GM18868 (cell line): Measurements from ENCODE around the gene STIM2.
"Not testable (repeated sequence)": the region's sequence is repeated elsewhere in the genome, so short reads cannot be mapped to it uniquely, and the experiment has no call there.

Source experiments
- ATAC-seq: cut with Tn5 transposase; IDR thresholded peaks from one replicate; pipeline ENCODE4 v1.9.1; 2021; ENCODE audit warnings: mild to moderate bottlenecking, moderate library complexity; ENCODE audit not compliant: unreplicated experiment

Gene STIM2

DNA sequence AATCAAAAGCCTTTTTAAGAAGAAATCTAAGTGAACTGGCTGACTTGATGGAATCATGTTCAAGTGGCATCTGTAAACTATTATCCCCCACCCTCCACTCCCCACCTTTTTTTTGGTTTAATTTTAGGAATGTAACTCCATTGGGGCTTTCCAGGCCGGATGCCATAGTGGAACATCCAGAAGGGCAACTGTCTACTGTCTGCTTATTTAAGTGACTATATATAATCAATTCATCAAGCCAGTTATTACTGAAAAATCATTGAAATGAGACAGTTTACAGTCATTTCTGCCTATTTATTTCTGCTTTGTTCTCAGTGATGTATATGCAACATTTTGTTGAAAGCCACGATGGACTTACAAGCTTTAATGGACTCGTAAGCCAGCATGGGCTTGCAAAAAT, 162.3 kb downstream of the STIM2 start:
- no peak for ATAC-seq

DNA sequence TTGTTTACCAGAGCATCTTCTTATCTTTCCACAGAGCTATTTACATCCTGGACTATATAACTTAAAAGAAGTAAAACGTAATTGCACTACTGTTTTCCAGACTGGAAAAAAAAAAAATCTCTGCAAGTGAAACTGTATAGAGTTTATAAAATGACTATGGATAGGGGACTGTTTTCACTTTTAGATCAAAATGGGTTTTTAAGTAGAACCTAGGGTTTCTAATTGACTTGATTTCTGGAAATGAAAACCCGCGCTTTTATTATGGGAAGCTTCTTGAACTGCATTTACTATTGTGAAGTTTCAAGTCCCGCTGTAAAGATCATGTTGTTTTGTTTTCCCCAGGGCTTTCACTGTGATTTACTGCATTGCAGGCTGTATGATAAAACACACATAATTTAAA, 162.7 kb downstream of the STIM2 start:
- no peak for ATAC-seq

DNA sequence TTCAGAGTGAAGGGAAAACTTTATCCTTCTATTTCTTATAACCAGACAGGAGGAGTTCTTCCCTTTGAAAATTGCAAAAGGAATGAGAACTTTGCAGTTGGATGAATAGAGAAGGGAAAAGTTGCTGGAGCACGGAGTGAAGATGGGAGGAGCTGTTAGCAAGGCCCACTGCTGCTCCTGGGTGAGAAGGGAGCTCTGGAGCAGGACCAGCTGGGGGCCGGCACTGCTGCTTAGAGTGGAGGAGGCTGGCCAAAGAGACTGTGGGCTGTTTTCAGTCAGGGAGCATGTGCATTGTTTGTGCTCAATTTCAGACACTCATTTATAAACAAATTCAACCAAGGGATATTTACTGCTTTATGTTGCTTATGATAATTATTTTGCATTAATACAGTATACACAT, 164.2 kb downstream of the STIM2 start:
- no peak for ATAC-seq

DNA sequence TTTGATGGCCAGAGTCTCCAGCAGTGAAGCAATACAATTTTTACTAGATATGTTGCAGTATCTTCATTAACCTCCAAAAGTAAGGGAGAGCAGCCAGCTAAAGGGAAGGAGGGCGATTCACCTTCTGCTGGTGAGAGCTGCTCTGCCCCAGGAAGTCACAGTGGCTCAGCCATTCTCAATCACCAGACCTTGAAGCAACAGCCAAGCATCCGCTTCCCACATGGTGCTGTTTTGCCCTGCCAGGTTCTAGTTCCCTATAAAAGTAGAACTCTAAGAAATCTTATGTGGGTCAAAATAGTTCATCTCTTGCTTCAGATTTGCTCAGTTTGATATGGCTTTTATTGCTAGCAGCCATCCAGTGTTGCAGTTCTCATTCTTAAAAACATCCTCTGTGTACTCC, 166.8 kb downstream of the STIM2 start:
- ATAC-seq, result no peak

DNA sequence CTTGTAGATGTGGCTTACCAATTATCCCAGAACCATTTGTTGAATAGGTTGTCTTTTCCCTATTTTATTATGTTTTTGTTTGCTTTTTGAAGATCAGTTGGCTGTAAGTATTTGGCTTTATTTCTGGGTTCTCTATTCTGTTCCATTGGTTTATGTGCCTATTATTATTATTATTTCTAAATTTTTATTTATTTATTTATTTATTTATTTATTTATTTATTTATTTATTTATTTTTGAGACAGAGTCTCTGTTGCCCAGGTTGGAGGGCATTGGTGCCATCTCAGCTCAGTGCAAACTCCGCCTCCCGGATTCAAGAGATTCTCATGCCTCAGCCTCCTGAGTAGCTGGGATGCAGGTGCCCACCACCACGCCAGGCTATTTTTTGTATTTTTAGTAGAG, 174.5 kb downstream of the STIM2 start:
- not testable (repeated sequence) for ATAC-seq

DNA sequence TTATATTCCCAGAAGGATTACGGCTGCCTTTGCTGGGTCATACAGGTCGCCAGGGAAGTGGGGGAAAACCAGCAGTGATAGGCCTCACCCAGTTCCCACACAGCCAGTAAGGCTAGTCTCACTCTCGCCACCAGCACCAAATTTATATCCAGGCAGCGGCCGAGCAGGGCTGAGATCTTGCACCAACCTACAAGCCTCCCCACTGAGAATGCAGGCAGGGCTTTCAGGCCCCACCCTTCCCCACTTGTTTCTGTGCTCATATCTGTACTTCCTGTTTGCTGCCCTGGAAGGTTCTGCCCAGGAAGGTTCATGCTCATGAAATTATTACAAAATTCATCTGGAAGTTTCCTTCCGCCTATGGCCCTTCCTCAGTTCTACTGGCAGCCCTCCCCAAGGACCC, 179.7 kb downstream of the STIM2 start:
- peak; percentile 52 for ATAC-seq

DNA sequence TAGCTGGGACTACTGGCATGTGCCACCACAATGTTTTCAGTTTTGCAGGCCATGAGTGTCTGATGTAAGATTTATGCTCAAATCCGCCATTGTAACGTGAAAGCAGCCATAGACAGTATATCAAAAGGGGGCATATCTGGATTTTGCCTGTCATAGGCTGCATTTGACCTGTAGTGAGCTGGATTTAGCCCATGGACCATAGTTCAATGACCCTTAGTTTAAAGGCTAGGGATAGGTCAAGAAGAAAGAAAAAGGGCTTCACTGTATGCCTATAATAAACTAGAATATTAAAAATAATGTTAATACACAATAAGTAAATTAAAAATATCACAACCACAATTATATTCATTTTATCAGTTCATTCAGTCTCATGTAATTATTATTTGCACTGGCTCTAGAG, 181.8 kb downstream of the STIM2 start:
- no peak for ATAC-seq

DNA sequence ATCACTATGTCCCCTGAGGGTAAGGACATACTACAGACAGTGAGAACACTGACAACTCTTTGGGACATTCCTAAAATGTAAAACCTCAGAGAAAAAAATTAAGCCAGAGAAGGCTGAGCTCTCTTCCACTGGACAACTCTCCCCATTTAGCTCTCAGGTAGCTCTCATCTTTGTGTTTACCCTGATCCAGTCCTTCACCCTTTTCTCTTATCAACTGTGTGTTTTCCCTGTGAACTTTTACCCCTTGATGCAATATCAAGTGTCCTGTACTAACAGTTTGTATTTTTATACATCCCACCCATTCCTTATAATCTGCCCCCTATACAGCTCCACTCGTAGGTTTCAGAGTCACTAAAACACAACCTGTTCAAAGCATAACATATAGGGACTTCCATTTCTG, 182.6 kb downstream of the STIM2 start:
- no peak for ATAC-seq

DNA sequence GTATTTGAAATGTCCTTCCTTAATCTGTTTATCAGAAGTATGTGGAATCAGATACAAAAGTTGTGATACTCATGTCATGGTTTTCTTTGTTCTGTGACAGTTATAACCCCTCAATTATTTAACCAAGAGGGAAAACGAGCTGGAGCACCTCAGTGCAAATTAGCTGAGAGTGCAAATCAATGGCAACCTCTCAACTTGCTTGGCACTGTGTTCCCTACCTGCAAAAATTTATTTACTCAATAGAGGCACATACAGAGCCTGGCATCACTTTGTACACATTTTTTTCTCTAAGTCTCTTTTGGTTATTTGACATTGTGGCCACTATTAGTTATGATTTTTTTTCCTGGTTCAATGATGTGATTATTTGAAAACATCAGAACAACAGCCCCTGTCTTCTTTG, 186.2 kb downstream of the STIM2 start:
- ATAC-seq, result no peak

DNA sequence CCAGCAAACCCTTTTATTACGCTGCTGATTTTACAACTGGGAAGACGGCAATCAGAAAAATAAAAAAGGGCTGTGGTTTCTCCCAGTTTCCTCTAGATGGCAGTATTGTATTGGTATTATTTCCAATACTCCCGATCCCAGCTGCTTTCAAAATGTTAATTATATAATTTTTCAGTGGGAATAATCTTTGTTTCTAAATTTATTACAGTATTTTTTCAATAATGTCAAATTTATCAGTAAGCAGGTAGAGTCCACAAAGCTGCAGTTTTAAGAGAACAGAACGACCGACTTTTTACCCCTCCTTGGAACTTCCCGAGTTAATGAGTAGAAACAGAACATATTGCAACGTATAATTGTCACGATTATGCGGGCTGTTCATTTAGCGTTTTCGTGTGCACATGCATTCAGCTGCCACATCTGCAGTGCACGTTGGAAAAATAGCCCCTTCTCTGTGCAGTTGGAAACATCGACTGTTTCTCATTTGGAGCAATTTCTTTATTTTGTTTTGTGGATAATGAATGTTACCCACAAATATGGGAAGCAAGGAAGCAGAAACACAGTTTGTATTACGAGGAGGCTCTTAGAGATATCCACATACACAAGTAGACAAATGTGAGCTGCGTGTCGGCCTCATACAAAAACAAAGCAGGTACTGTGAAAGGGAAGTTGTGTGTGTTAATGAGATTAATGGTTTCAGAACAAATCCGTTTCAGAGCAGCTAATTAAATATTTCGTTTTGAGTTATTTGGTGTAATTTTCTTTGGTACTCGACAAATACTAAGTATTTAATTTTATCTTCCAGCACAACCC, 188.0 kb downstream of the STIM2 start:
- ATAC-seq, result peak; percentile 47

DNA sequence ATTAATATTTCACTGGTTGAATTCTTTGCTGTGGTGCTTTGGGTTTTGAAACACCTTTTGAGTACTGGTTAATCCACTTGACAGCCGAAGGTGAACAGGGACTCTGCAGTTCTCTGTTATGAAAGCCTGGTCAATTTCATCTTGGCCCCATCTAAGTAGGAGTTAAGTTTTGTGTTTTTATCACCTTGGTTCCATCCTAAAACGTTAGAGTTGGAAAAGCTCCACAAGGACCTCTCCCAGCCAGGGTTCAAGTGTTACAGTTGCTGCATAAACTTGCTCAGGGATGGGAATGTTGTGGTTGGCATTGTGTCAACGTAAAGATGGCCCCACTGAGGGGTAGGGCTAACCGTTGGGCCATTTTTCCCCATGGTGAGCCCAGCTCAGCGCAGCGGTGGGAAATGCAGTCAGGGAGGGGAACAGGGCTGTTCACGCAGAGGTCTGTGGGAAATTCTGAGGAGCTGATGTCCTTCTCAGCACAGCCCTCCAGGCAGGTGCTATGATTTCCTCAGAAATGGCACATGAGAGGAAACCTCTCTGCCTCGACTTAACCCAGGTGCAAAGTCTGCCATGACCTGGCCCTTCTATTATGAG, 188.7 kb downstream of the STIM2 start:
- no peak for ATAC-seq

DNA sequence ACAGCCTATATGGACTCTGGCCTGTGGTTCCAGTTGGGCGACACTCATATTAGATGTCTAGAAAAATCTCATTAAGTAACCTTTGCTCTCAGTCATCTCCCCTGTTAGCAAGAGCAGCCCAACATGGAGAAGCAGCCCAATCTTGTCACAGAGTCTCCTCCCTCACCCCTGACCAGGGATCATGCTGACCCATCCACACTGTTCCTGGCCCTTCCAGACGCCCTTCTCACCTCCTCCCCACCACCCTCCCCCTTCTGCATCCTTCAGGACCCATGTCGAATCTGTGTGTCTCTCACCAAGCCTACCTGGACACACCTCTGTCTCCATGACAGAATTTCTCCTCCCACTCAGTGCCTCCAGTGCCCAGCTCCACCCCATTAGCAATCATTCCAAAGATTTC, 190.1 kb downstream of the STIM2 start:
- no peak for ATAC-seq

DNA sequence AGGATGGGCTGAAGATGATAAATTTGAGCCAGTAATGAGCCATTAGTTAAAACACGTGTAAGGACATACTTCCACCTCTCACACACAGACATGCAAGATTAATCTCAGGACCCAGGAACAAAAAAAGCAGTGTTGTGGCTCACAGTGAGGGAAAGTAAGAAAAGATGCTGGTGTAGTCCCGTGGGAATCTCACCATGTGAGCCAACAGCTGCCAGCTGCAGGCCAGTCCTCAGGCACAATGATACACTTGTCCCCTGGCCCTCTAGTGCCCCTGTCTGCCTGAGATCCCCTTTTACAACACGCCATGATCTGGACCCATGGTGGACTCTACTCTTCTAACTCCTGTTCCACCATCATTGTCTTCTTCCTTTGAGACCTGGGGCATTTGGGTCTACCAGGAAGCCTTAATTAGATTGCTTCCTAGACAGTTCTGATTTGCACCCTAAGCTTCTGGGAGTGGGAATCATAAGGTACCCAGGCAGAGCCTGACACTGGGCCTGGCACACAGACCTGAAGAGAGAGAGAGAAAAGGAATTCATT, 194.7 kb downstream of the STIM2 start:
- ATAC-seq, result no peak

DNA sequence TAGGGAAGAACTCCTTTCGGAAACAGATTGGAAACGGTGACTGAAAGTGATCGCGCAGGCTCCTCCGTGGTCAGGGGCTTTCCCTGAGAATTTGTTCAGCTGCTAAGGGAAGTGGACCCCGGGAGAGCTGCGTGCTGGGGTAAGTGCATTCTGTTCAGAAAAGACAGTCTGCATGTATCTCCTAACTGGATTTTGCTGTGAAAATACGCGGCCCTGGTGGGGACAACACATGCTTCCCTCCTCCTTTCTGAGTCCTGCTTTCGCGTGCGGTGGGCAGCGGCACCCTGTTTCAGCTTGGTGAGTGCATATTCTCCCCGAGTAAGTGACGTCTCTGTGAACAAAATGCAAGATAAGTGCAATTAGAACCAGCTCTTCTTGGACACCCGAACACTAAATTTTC, 195.6 kb downstream of the STIM2 start:
- no peak for ATAC-seq

DNA sequence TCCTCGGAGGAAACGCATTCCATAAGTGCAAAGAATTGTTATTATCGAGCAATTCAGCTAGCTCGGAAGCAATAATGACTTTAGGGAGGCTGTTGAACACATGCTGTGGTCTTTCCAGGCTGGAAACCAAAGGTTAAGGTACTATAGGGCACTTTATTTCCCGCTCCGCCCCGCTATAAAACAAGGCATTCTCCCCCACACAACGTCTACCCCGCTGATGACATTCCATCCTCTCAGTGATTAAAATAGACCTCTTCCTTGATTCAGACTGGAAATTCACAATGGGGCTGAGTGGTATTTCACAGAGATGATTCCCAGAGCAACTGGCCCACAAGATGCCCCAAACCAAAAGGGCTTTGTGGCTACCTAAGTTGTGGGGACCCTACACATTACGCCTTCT, 196.4 kb downstream of the STIM2 start:
- no peak for ATAC-seq

DNA sequence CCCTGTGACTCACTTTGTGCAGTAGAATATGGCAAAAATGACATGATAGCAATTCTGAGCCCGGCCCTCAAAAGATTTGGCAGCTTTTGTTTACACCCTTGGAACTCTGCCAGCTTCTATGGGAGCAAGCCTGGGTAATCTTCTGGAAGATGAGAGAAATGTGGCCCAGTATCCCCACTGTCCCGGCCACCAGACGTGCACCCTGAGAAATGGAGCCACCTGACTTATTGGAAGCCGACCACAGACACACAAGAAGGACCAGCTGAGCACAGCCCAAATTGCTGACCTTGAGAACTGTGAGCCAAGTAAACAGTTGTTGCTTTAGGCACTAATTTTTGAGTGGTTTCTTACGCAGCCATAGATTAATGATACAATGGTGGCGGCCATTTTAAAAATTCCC, 197.0 kb downstream of the STIM2 start:
- ATAC-seq, result no peak

DNA sequence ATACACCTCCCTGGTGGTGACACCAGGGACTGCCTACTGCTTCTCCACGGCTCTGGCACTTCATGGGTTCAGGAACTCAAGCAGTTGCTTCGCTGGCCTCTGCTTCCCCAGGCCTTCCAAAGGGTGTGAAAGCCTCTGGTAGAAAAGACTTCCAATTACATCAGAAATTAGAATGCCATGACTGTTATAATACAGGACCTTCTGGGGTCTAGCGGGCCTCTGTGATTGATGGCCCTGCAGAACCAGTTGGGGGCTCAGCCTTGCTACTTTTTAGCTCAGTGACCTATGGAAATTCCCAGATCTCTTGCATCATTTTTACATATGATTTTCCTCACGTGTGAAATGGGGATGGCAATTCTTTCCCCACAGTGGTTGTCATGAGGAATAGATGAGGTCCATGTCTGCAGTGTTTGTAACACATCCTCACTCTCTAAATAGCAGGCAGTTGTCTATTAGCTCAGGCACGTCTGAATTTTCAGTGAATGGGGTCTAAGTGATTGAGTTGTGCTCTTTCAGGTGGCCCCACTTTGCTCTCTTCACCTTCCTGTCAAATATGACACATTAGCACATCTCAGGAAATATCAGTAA, 198.3 kb downstream of the STIM2 start:
- ATAC-seq, result no peak

DNA sequence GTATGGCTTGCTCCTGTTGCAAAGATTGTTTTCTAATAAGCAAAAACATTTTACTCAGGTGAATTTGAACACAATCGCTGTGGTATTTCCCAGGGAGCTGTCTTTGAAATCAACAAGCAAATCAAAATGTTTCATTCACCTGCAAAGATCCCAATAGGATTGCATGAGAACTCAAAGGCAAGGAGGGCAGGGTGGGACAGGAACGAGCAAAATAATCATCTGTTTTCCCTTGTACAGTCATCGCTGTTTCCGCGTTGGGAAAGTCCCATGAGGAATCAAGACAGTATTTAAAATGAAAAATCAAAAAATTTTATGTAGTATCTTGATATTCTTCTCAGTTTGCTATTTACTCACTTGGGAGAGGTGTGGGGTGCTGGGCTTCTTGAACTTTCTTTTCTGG, 198.8 kb downstream of the STIM2 start:
- no peak for ATAC-seq

DNA sequence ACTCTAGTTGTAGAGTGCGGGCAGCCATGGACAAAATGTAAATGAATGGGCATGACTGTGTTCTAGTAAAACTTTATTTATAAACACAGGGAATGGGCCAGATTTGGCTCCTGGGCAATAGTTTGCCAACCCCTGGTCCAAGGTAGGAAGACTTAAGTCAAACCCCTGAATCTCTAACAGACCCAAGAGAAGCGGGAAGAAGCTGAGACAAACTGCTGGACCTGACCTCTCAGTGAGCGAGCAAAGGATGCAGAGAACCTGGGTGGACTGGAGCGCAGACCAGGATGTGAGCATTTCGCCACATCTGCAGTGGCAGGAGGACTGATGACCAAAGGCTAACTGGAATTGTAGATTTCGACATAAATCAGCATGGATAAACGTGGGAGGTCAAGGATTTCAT, 201.6 kb downstream of the STIM2 start:
- no peak for ATAC-seq

DNA sequence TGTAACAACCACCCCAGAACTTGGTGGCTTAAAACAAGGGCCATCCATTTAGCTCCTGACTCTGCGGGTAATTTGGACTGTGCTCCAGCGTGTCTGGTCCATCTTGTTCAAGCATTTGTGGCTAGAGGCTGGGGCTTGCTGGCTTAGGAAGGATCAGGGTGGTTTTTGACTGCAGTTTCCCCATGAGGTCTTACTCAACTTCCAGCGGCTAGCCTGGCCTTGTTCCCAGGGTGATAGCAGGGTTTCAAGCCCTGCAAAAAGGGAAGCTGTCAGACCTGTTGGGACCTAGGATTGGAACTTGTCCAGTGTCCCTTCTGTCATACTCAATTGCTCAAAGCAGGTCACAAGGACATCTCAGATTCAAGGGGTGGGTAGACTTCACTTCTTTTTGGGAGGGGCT, 205.9 kb downstream of the STIM2 start:
- no peak for ATAC-seq

DNA sequence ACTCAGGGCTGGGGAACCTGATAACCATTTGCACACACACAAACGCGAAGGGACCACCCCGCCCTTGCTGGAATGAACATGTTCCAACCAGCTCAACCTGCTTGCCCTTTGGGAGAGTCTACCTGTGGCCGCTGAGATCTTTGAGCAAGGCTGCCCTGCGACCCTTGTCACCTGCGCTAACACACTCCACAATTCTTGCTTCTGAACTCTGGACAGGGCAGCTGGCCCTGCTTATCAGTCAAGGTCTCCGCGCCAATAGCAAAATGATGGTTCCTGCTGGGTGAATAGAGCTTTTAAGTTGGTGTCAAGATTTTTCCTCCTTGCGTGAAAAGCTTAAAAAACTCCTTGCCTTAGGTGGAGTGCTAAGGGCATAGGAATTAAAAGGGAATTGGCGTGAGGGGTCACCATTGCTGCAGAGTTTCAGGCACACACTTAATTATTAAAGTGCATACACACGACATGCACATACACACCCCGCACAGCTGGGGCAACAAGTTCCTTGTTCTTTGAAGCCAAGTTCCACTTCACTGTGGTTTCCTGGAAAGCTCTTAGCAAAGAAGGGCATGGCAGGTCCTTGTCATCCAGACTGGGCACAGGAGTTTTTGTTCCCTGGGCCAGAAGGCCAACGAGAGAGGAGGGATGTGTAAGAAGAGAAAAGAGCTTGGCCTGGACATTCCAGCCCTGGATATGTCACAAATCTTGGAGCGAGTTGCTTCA, 207.7 kb downstream of the STIM2 start:
- ATAC-seq, result no peak
